HCT116 (cell line): Measurements from ENCODE around the gene TMEM225. TPM values are rescaled to one million over a fixed set of nuclear protein-coding genes. Genes with fewer than 3 reads are reported as not detected.

Experiments used
- ATAC-seq: fragments of 200-7000 bp; cut with Tn5 transposase; 2 replicates; pipeline ENCODE4 v1.9.1; 2020; ENCODE audit warnings: mild to moderate bottlenecking, moderate library complexity
- BruUV-seq: library from RNA; stranded (reverse); fragments of 400-500 nt; replicated peaks from 2 replicates; lab custom pipeline; 2021; lab: Mats Ljungman, UMichigan
- CTCF ChIA-PET: fragments of 300-600 bp; sonication (Branson Sonifier 250); formaldehyde crosslinking; loops from one replicate; lab custom pipeline; 2021; ENCODE audit warnings: antibody characterized with exemption; lab: Charles Lee
- POLR2A ChIA-PET: fragments of 300-600, 350-600 bp; sonication (Branson Sonifier 250); formaldehyde crosslinking; loops from one replicate; lab custom pipeline; 2021; ENCODE audit warnings: antibody characterized with exemption; lab: Charles Lee
- RAD21 ChIA-PET, 2 experiments: fragments of 300-600 bp; sonication (Branson Sonifier 250); formaldehyde crosslinking; loops; one replicate each; lab custom pipeline; 2023; ENCODE audit warnings: low total read pairs in 2 of 2; ENCODE audit not compliant: uncharacterized antibody in 2 of 2, unreplicated experiment in 2 of 2, low non-redundant PET in 1 of 2; lab: Charles Lee
- DNase-seq: peaks from one replicate; pipeline ENCODE4 v3.0.0-alpha.2; 2010; ENCODE audit warnings: low read depth, low spot score
- H2AFZ ChIP-seq: fragments of 200-600 bp; shearing (Covaris generic), sonication (generic); 2 replicates; pipeline ENCODE4 v1.6.1; 2017; ENCODE audit warnings: low read depth, mixed run types, mixed read lengths, antibody characterized with exemption, low read length; ENCODE audit not compliant: poor library complexity, severe bottlenecking
- H3K27ac ChIP-seq: 2 replicates; pipeline ENCODE4 v1.5.1; 2012; ENCODE audit warnings: low read depth, low read length
- H3K27me3 ChIP-seq: fragments of 200-600 bp; sonication (generic); 2 replicates; pipeline ENCODE4 v1.6.1; 2016; ENCODE audit warnings: mixed run types, low read length, mixed read lengths; ENCODE audit not compliant: insufficient read depth
- H3K36me3 ChIP-seq, 2 experiments: fragments of 200-500 bp in 1 of 2; fragments of 200-600 bp in 1 of 2; sonication (Bioruptor generic) in 1 of 2; sonication (generic) in 1 of 2; 2 replicates each; pipeline versions ENCODE4 v1.5.1 to v1.6.1; 2014 to 2016; ENCODE audit warnings: low read length in 2 of 2, inconsistent platforms in 1 of 2, mixed read lengths in 1 of 2, mixed run types in 1 of 2; ENCODE audit not compliant: insufficient read depth in 2 of 2, control insufficient read depth in 1 of 2
- H3K4me1 ChIP-seq, 2 experiments: fragments of 200-600 bp in 1 of 2; sonication (generic) in 1 of 2; 2 replicates each; pipeline versions ENCODE4 v1.5.1 to v1.6.1; 2012 to 2017; ENCODE audit warnings: low read length in 2 of 2, inconsistent platforms in 1 of 2, mild to moderate bottlenecking in 1 of 2, mixed read lengths in 1 of 2, mixed run types in 1 of 2, moderate library complexity in 1 of 2; ENCODE audit not compliant: insufficient read depth in 2 of 2, control insufficient read depth in 1 of 2
- H3K4me2 ChIP-seq: fragments of 200-600 bp; sonication (generic); 2 replicates; pipeline ENCODE4 v1.6.1; 2017; ENCODE audit warnings: mixed run types, low read length, mixed read lengths
- H3K4me3 ChIP-seq, 2 experiments: fragments of 200-600 bp in 1 of 2; sonication (generic) in 1 of 2; replicated peaks in 1 of 2; 2 replicates each; pipeline ENCODE4 v1.5.1; 2011 to 2016; ENCODE audit warnings: low read length in 2 of 2, control low read depth in 1 of 2, low read depth in 1 of 2, mild to moderate bottlenecking in 1 of 2, mixed read lengths in 1 of 2, mixed run types in 1 of 2
- H3K79me2 ChIP-seq: fragments of 200-600 bp; sonication (generic); 2 replicates; pipeline ENCODE4 v1.6.1; 2017; ENCODE audit warnings: mild to moderate bottlenecking, mixed run types, low read length, moderate library complexity, mixed read lengths; ENCODE audit not compliant: insufficient read depth
- H3K9ac ChIP-seq: fragments of 200-600 bp; sonication (generic); 2 replicates; pipeline ENCODE4 v1.6.1; 2016; ENCODE audit warnings: low read length, mixed read lengths
- H3K9me2 ChIP-seq: fragments of 200-600 bp; sonication (generic), shearing (Covaris generic); 2 replicates; pipeline ENCODE4 v1.6.1; 2017; ENCODE audit warnings: mixed run types, mild to moderate bottlenecking, moderate library complexity; ENCODE audit not compliant: insufficient read depth
- H3K9me3 ChIP-seq, 2 experiments: fragments of 200-500 bp in 1 of 2; fragments of 200-600 bp in 1 of 2; sonication (Bioruptor generic) in 1 of 2; sonication (generic) in 1 of 2; 2 replicates each; pipeline ENCODE4 v1.6.1; 2014 to 2017; ENCODE audit warnings: low read length in 2 of 2, mixed read lengths in 2 of 2, inconsistent platforms in 1 of 2, low read depth in 1 of 2, mild to moderate bottlenecking in 1 of 2, mixed run types in 1 of 2, moderate library complexity in 1 of 2; ENCODE audit not compliant: control insufficient read depth in 1 of 2, insufficient read depth in 1 of 2
- H4K20me1 ChIP-seq: fragments of 200-600 bp; sonication (generic), shearing (Covaris generic); 2 replicates; pipeline ENCODE4 v1.6.1; 2017; ENCODE audit warnings: mixed run types, mild to moderate bottlenecking, moderate library complexity; ENCODE audit not compliant: insufficient read depth
- EZH2 ChIP-seq: fragments of 200-600 bp; sonication (generic); IDR thresholded peaks from 2 replicates; pipeline ENCODE4 v1.6.1; 2017; ENCODE audit warnings: antibody characterized with exemption, mixed run types
- EZH2phosphoT487 ChIP-seq: fragments of 200-600 bp; IDR thresholded peaks from 2 replicates; pipeline ENCODE4 v1.6.1; 2018; ENCODE audit warnings: antibody characterized with exemption, borderline replicate concordance
- POLR2AphosphoS5 ChIP-seq: IDR thresholded peaks from 2 replicates; pipeline ENCODE4 v1.6.1; 2011; ENCODE audit warnings: mild to moderate bottlenecking, low read depth, low read length, moderate library complexity
- REST ChIP-seq: IDR thresholded peaks from 2 replicates; pipeline ENCODE4 v1.6.1; 2012; ENCODE audit warnings: low read depth
- TCF7L2 ChIP-seq: IDR thresholded peaks from 2 replicates; pipeline ENCODE4 v1.7.0; 2011; ENCODE audit warnings: borderline replicate concordance, inconsistent platforms; ENCODE audit not compliant: insufficient read depth, insufficient read length; ENCODE audit errors: extremely low read depth
- YY1 ChIP-seq: IDR thresholded peaks from 2 replicates; pipeline ENCODE4 v1.6.1; 2011; ENCODE audit warnings: low read length, low read depth, moderate library complexity, mild to moderate bottlenecking; ENCODE audit not compliant: insufficient replicate concordance; ENCODE audit errors: extremely low read depth
- ZFX ChIP-seq: fragments of 450-650 bp; IDR thresholded peaks from 2 replicates; pipeline ENCODE4 v1.6.1; 2017
- ZNF274 ChIP-seq: fragments of 200-500 bp; sonication (Bioruptor generic); IDR thresholded peaks from 2 replicates; pipeline ENCODE4 v1.6.1; 2014; ENCODE audit warnings: mild to moderate bottlenecking, low read depth, low read length, inconsistent platforms
- intact Hi-C: fragments of 100-400 bp; cut with micrococcal nuclease; formaldehyde crosslinking; loops from 2 replicates; pipeline ENCODE4 v1.10.0; 2022
- total RNA-seq: library from RNA; stranded (reverse); gene quantifications from one replicate; pipeline ENCODE4 v1.2.1, GENCODE V29; 2021; ENCODE audit not compliant: unreplicated experiment

TMEM225 gene
- total RNA-seq, 1 experiment from 2014 or later: not detected

- no peak overlapping the region for H3K4me2 ChIP-seq
- RAD21 ChIA-PET: no interaction called here
- no TSS peak for BruUV-seq
- POLR2A ChIA-PET: no interaction called here
- DNase-seq (no peak), ATAC-seq (no peak)
- no peaks in the 10 kb centered on the region for H3K9me3 ChIP-seq
- H3K9me2 ChIP-seq: no peaks in the 10 kb centered on the region
- no peak overlapping the region for H2AFZ ChIP-seq
- no peak overlapping the region for H3K27ac ChIP-seq
- H4K20me1 ChIP-seq: no peaks in the 10 kb centered on the region
- no peaks in the 10 kb centered on the region for H3K79me2 ChIP-seq
- no peaks in the 10 kb centered on the region for H3K4me1 ChIP-seq
- CTCF ChIA-PET: no interaction called here
- TF ChIP-seq EZH2: no peak
- TF ChIP-seq EZH2phosphoT487: no peak
- no peak for TF ChIP-seq YY1
- no peak for TF ChIP-seq TCF7L2
- no peak for TF ChIP-seq ZFX
- no peak for TF ChIP-seq ZNF274
- intact Hi-C loops: no loop called here
- H3K36me3 ChIP-seq: no peaks in the 10 kb centered on the region
- no peaks in the 10 kb centered on the region for H3K27me3 ChIP-seq
- H3K4me3 ChIP-seq: no peak overlapping the region
- no peak overlapping the region for H3K9ac ChIP-seq
Measured at GRCh38 chr11:123852321-123852720, 33.1 kb downstream of the TMEM225 start.

DNA sequence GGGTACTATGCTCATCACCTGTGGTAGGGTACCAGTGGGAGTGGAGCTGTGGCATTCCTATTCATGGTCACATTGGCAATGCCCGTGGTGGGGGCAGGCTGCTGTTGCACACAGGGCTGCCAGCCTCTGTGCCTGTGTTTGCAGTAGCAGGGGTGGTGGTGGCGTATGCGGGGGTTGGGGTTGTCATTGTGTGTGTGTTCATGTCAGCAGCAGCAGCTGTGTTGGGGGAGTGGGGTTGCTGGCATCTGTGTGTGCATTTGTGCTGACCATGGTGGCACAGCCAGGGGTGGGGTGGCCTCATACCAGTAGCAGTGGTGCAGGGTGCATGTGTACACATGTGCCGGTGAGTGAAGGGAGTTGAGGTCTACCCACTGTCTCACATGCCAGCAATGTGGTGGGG is 34.4 kb downstream of the TMEM225 start:
- no peak for ATAC-seq
- peaks cover 6% of the 10 kb centered on the region; the same call in 1 of the 2 replicates for H3K27me3 ChIP-seq
- intact Hi-C loops: no loop called here
- no peak overlapping the region for H3K27ac ChIP-seq
- no peak overlapping the region for H3K4me3 ChIP-seq
- no peaks in the 10 kb centered on the region for H3K4me1 ChIP-seq
- no peak for DNase-seq
- no TSS peak for BruUV-seq
- no peak overlapping the region for H2AFZ ChIP-seq
- ChIA-PET CTCF (no interaction called here), RAD21 (no interaction called here), POLR2A (no interaction called here)
- no peaks in the 10 kb centered on the region for H3K79me2 ChIP-seq
- H4K20me1 ChIP-seq: no peaks in the 10 kb centered on the region
- no peaks in the 10 kb centered on the region for H3K36me3 ChIP-seq
- H3K9ac ChIP-seq: no peak overlapping the region
- no peaks in the 10 kb centered on the region for H3K9me2 ChIP-seq
- no peak for TF ChIP-seq REST
- TF ChIP-seq POLR2AphosphoS5: no peak
- H3K4me2 ChIP-seq: no peak overlapping the region
- H3K9me3 ChIP-seq: no peaks in the 10 kb centered on the region
